Spleen (tissue), 11 donors: ENCODE measurements around the gene TCF12. TPM values are rescaled to one million over a fixed set of nuclear protein-coding genes. Genes with fewer than 3 reads are reported as not detected.

Source experiments
- DNase-seq: peaks from one replicate; pipeline ENCODE4 v3.0.0-alpha.2; 2020
- H3K27ac ChIP-seq, 8 donors: fragments of 200-600 bp; sonication (generic) in 7 of 8; 1 replicate in 4 of 8; 2 replicates in 4 of 8; pipeline versions ENCODE4 v1.5.0 to v1.8.0; 2016 to 2021; ENCODE audit warnings: inconsistent platforms in 4 of 8, mild to moderate bottlenecking in 4 of 8, moderate library complexity in 1 of 8
- H3K27me3 ChIP-seq, 7 donors: fragments of 200-600 bp; sonication (generic) in 6 of 7; replicated peaks in 1 of 7; 1 replicate in 4 of 7; 2 replicates in 3 of 7; pipeline versions ENCODE4 v1.5.0 to v1.8.0; 2016 to 2021; ENCODE audit warnings: inconsistent platforms in 3 of 7, mild to moderate bottlenecking in 1 of 7
- H3K36me3 ChIP-seq, 6 donors: fragments of 200-600 bp; sonication (generic) in 5 of 6; 1 replicate in 4 of 6; 2 replicates in 2 of 6; pipeline versions ENCODE4 v1.5.0 to v1.8.0; 2016 to 2021; ENCODE audit warnings: inconsistent platforms in 2 of 6
- H3K4me1 ChIP-seq, 6 donors: fragments of 200-600 bp; sonication (generic) in 5 of 6; 1 replicate in 3 of 6; 2 replicates in 3 of 6; pipeline versions ENCODE4 v1.5.0 to v1.8.0; 2016 to 2021; ENCODE audit warnings: inconsistent platforms in 3 of 6
- H3K4me3 ChIP-seq, 8 donors: fragments of 200-600 bp; sonication (generic) in 7 of 8; 1 replicate in 4 of 8; 2 replicates in 4 of 8; pipeline versions ENCODE4 v1.5.0 to v1.8.0; 2016 to 2021; ENCODE audit warnings: inconsistent platforms in 4 of 8, mild to moderate bottlenecking in 4 of 8, moderate library complexity in 2 of 8
- H3K9me3 ChIP-seq, 8 donors: fragments of 200-600 bp; sonication (generic) in 7 of 8; 1 replicate in 4 of 8; 2 replicates in 4 of 8; pipeline versions ENCODE4 v1.5.0 to v1.8.0; 2016 to 2021; ENCODE audit warnings: inconsistent platforms in 4 of 8
- POLR2A ChIP-seq, 3 donors: fragments of 450-650 bp; IDR thresholded peaks; one replicate each; pipeline ENCODE4 v1.5.1; 2017; ENCODE audit warnings: antibody characterized with exemption in 3 of 3, mild to moderate bottlenecking in 1 of 3
- POLR2AphosphoS5 ChIP-seq, 3 donors: sonication (generic); formaldehyde crosslinking; IDR thresholded peaks; one replicate each; pipeline ENCODE4 v1.5.1; 2017; ENCODE audit warnings: antibody characterized with exemption in 3 of 3
- WGBS, 5 donors: extraction: QIAGEN DNeasy Blood & Tissue Kit in 3 of 5; methylation state at CpG; one replicate each; pipeline versions ENCODE4 v1.1.5 to v1.1.7; 2013 to 2018; 5-methylcytosine and 5-hydroxymethylcytosine counted together
- intact Hi-C: fragments of 100-400 bp; cut with DNase I; formaldehyde crosslinking; loops from one replicate; pipeline ENCODE4 v1.15.0; 2023; ENCODE audit warnings: low total_unique reads
- polyA plus RNA-seq, 3 donors: library from polyadenylated mRNA; stranded (reverse); fragments of 200-250 nt; gene quantifications; one replicate each; pipeline ENCODE4 v1.2.1, GENCODE V29; 2013
- total RNA-seq, 7 donors: library from RNA; depleted of rRNA in 3 of 7; stranded (reverse); fragments of >200 nt in 3 of 7; fragmentation: NEBNext Ultra II Directional in 4 of 7; extraction: Animal tissue kit (Norgen Biotek cat#: 25700) in 4 of 7; gene quantifications; one replicate each; pipeline versions ENCODE4 v1.1.0 to v1.2.1, GENCODE V29; 2016 to 2021
- TF ChIP-seq, protein P1 (sequence below), 11 experiments: fragments of 200-600 bp in 7 of 11; fragments of 450-650 bp in 4 of 11; sonication (generic) in 4 of 11; IDR thresholded peaks in 8 of 11; conservative IDR thresholded peaks in 3 of 11; 1 replicate in 7 of 11; 2 replicates in 4 of 11; pipeline versions ENCODE4 v1.4.0 to v1.8.0; 2016 to 2021; ENCODE audit warnings: antibody characterized with exemption in 11 of 11, inconsistent platforms in 4 of 11, mild to moderate bottlenecking in 1 of 11
- donor health status: healthy with polysubstance abuse.
- donor health status: DM: no; HTN: no; CAD: no; lungs with moderate emphysema.
- donor health status: DM: no; HTN: no; CAD: no.
- donor health status: Bipolar disorder and iron deficiency.
- donor health status: healthy.
- donor health status: DM: no; HTN: no; CAD: no.
- donor health status: DM: yes; HTN: yes; CAD: no.

The TCF12 gene
- total and polyA plus RNA-seq, 10 donors: 8.3 to 139 (median 111) TPM

DNA sequence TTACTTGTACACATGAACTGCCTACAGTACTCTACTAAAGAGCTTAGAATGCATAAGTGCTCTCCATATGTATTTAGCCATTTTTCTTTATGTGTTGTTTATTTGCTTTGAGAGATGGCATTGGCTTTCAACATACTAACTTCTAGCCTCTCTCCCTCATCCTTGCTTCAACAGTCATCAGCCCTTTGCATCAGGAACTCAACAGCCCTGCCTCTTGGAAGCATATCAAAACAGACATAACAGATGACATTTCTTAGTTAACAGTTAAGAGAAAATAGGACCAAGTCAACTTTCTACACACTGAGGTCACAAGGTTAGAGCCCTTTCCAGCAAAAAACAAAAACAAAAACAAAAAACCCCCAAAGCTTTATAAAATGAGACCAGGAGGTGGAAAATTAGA is 145.6 kb downstream of the TCF12 start:
- Histone ChIP-seq H3K9me3 (no peaks in the 10 kb centered on the region), H3K4me1 (peaks cover 0 to 21% (median 6%) of the 10 kb centered on the region in 6 donors), H3K27ac (no peak overlapping the region), H3K4me3 (no peak overlapping the region), H3K36me3 (peaks cover 0 to 11% (median 0%) of the 10 kb centered on the region in 6 donors), H3K27me3 (no peaks in the 10 kb centered on the region)
- intact Hi-C loops: no loop called here
- no peak for DNase-seq
- no peak for TF ChIP-seq POLR2AphosphoS5 (IDR thresholded peaks at IDR 0.05)
- TF ChIP-seq POLR2A (IDR thresholded peaks at IDR 0.05): no peak
- TF ChIP-seq, protein P1, sequence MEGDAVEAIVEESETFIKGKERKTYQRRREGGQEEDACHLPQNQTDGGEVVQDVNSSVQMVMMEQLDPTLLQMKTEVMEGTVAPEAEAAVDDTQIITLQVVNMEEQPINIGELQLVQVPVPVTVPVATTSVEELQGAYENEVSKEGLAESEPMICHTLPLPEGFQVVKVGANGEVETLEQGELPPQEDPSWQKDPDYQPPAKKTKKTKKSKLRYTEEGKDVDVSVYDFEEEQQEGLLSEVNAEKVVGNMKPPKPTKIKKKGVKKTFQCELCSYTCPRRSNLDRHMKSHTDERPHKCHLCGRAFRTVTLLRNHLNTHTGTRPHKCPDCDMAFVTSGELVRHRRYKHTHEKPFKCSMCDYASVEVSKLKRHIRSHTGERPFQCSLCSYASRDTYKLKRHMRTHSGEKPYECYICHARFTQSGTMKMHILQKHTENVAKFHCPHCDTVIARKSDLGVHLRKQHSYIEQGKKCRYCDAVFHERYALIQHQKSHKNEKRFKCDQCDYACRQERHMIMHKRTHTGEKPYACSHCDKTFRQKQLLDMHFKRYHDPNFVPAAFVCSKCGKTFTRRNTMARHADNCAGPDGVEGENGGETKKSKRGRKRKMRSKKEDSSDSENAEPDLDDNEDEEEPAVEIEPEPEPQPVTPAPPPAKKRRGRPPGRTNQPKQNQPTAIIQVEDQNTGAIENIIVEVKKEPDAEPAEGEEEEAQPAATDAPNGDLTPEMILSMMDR (IDR thresholded peaks at IDR 0.05 in 8 of 11, conservative IDR thresholded peaks at IDR 0.05 in 3 of 11): no peak

DNA sequence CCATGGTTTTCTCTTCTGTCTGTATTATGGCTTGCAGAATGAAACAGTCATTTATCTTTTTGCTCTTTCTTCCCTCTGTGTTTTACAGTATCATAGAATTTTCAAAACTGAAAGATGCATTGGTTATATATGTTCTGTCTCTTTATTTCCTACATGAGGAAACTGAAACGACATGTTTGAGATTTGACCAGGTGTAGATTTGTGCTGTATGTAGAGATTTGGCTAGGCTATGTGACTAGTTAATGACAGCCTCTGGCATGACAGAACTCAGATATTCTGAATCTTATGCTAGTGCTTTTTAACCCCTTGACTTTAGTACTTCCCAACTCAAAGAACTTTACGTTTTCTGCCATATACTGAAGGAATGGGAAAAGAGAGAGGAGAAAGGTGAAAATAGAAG is 151.0 kb downstream of the TCF12 start:
- H3K4me1 ChIP-seq: peaks cover 0 to 51% (median 15%) of the 10 kb centered on the region in 6 donors
- H3K27me3 ChIP-seq: no peaks in the 10 kb centered on the region
- H3K27ac ChIP-seq: no peak overlapping the region
- H3K4me3 ChIP-seq: no peak overlapping the region
- no peak for DNase-seq
- no peak for TF ChIP-seq POLR2A (IDR thresholded peaks at IDR 0.05)
- TF ChIP-seq POLR2AphosphoS5 (IDR thresholded peaks at IDR 0.05): no peak
- TF ChIP-seq, protein P1 (IDR thresholded peaks at IDR 0.05 in 8 of 11, conservative IDR thresholded peaks at IDR 0.05 in 3 of 11): no peak
- H3K36me3 ChIP-seq: peaks cover 0 to 4% (median 0%) of the 10 kb centered on the region in 6 donors
- no peaks in the 10 kb centered on the region for H3K9me3 ChIP-seq
- WGBS, 5 donors: 67 to 77% (median 72%) methylated on average over 2 of the region's 2 CpGs
- intact Hi-C loops: no loop called here

DNA sequence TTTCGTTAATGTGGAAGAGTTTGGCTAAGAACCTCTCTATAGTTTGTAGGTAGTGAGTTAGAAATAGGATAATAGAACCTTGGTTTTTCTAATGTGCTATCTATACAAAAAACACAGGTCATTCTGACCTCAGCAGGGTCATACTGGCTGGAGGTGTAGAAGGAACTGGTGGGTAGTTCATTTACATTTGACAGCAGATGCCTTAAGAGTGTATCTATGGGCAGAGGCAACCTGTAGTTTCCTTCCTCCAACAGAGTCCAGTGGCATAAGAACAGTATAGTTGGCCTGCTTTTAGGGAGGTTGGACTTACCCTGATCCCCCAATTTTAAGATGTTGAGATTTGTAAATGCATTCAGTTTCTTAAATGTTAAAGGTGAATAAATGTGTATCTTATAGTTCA is 152.2 kb downstream of the TCF12 start:
- H3K27ac ChIP-seq: no peak overlapping the region
- H3K4me3 ChIP-seq: no peak overlapping the region
- H3K4me1 ChIP-seq: peaks cover 0 to 55% (median 16%) of the 10 kb centered on the region in 6 donors
- no peaks in the 10 kb centered on the region for H3K9me3 ChIP-seq
- H3K36me3 ChIP-seq: no peaks in the 10 kb centered on the region
- intact Hi-C loops: no loop called here
- TF ChIP-seq POLR2AphosphoS5 (IDR thresholded peaks at IDR 0.05) (no peak), POLR2A (IDR thresholded peaks at IDR 0.05) (no peak)
- TF ChIP-seq, protein P1 (IDR thresholded peaks at IDR 0.05 in 8 of 11, conservative IDR thresholded peaks at IDR 0.05 in 3 of 11): no peak
- 94 to 98% (median 97%) methylated on average over 1 of the region's 1 CpG for WGBS, 5 donors
- H3K27me3 ChIP-seq: no peaks in the 10 kb centered on the region
- DNase-seq: no peak

DNA sequence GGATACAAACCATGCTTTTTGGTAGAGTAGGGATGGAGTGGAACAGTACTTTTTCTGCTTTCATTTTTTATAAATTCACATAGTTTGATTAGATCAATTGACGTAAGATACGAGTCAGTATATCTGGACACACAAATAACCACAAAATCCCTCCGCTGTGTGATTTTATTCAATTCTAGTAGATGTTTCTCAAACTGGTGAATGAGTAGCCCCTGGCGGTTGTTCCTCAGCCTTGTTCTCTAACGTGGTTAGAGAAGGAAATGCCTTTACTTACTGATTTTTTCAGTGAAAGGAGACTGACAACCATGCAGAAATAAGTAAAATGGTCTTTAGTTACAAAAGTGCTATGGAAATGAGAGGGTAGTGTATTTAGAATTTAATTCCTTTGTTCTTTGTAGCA is 161.0 kb downstream of the TCF12 start:
- 34 to 58% (median 45%) methylated on average over 5 of the region's 5 CpGs for WGBS, 5 donors
- H3K4me1 ChIP-seq: peaks cover 7 to 50% (median 25%) of the 10 kb centered on the region in 6 donors

More for the DNA sequence above, 161.0 kb downstream of the TCF12 start:
- no peaks in the 10 kb centered on the region for H3K27me3 ChIP-seq
- no peaks in the 10 kb centered on the region for H3K9me3 ChIP-seq
- intact Hi-C loops: no loop called here
- TF ChIP-seq, protein P1 (IDR thresholded peaks at IDR 0.05 in 8 of 11, conservative IDR thresholded peaks at IDR 0.05 in 3 of 11): no peak
- TF ChIP-seq POLR2A (IDR thresholded peaks at IDR 0.05): no peak
- no peak for TF ChIP-seq POLR2AphosphoS5 (IDR thresholded peaks at IDR 0.05)
- no peak overlapping the region for H3K4me3 ChIP-seq
- DNase-seq: no peak
- no peaks in the 10 kb centered on the region for H3K36me3 ChIP-seq
- H3K27ac ChIP-seq: peak overlapping the region in 1 of 8 donors; percentile 14
